ENCODE data around the gene ARSB. TPM values are rescaled to one million over a fixed set of nuclear protein-coding genes. Genes with fewer than 3 reads are reported as not detected.

Gene ARSB
- total RNA-seq, 3 donors from 2014 or later = 9.8 to 17.6 (median 10.0) TPM

GRCh38 chr5:79007872-79008271, 22.8 kb upstream of the ARSB start:
- no peaks in the 10 kb centered on the region for H3K36me3 ChIP-seq
- no peaks in the 10 kb centered on the region for H3K27me3 ChIP-seq
- H3K4me3 ChIP-seq = no peak overlapping the region
- DNase-seq (ENCODE audit: low spot score in 2 of 2) = no peak
- H3K4me1 ChIP-seq = no peaks in the 10 kb centered on the region
- TF ChIP-seq POLR2AphosphoS5 (IDR thresholded peaks at IDR 0.05) (no peak), POLR2A (IDR thresholded peaks at IDR 0.05) (no peak)
- TF ChIP-seq, protein P1, sequence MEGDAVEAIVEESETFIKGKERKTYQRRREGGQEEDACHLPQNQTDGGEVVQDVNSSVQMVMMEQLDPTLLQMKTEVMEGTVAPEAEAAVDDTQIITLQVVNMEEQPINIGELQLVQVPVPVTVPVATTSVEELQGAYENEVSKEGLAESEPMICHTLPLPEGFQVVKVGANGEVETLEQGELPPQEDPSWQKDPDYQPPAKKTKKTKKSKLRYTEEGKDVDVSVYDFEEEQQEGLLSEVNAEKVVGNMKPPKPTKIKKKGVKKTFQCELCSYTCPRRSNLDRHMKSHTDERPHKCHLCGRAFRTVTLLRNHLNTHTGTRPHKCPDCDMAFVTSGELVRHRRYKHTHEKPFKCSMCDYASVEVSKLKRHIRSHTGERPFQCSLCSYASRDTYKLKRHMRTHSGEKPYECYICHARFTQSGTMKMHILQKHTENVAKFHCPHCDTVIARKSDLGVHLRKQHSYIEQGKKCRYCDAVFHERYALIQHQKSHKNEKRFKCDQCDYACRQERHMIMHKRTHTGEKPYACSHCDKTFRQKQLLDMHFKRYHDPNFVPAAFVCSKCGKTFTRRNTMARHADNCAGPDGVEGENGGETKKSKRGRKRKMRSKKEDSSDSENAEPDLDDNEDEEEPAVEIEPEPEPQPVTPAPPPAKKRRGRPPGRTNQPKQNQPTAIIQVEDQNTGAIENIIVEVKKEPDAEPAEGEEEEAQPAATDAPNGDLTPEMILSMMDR (IDR thresholded peaks at IDR 0.05) = no peak
- intact Hi-C loops (cut with DNase I; ENCODE audit: low total_unique reads) = no loop called here
- no peak overlapping the region for H3K27ac ChIP-seq
- peaks cover 0 to 9% of the 10 kb centered on the region in 2 donors for H3K9me3 ChIP-seq

DNA sequence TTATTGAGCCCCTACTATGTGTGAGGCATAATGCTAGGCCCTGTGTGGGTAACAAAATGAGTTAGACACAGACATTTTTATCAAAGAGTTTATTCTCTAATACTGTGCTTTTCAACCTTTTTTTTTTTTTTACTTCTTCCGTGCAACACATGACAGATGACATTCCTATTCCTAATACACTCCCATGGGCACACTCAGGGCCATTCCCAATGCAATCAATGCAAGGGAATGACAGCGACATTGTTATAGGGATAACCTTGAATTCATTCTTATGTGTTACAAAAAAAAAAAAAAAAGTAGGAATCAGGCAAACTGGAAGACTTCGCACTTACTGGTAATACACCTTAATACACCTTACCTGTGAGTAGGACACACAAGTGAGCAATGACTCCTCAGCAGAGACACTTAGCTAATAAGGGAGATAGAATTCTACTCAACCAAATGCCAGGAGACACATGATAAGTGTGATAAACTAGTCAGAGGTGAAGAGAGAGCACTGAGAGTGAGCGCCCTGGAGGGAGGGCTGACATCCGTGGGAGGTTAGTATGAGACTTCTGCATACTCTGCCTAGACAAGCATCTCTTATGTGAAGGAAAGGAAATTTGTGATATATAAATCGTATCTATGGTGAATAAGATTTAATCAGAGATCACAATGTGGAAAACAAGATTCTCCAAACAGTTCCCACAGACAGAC, 21.0 kb upstream of the ARSB start:
- no peak for DNase-seq (ENCODE audit: low spot score in 2 of 2)
- TF ChIP-seq POLR2A (IDR thresholded peaks at IDR 0.05) = no peak
- TF ChIP-seq, protein P1 (IDR thresholded peaks at IDR 0.05) = no peak
- TF ChIP-seq POLR2AphosphoS5 (IDR thresholded peaks at IDR 0.05) = no peak
- intact Hi-C loops (cut with DNase I; ENCODE audit: low total_unique reads) = no loop called here
- no peaks in the 10 kb centered on the region for H3K36me3 ChIP-seq
- no peaks in the 10 kb centered on the region for H3K27me3 ChIP-seq
- no peak overlapping the region for H3K4me3 ChIP-seq
- no peaks in the 10 kb centered on the region for H3K4me1 ChIP-seq
- H3K9me3 ChIP-seq = no peaks in the 10 kb centered on the region
- H3K27ac ChIP-seq = no peak overlapping the region

GRCh38 chr5:79005151-79005550, 20.0 kb upstream of the ARSB start:
- Histone ChIP-seq H3K4me1 (no peaks in the 10 kb centered on the region), H3K27ac (no peak overlapping the region), H3K27me3 (no peaks in the 10 kb centered on the region), H3K36me3 (no peaks in the 10 kb centered on the region), H3K9me3 (no peaks in the 10 kb centered on the region), H3K4me3 (no peak overlapping the region)
- TF ChIP-seq POLR2A (IDR thresholded peaks at IDR 0.05) (no peak), POLR2AphosphoS5 (IDR thresholded peaks at IDR 0.05) (no peak)
- TF ChIP-seq, protein P1 (IDR thresholded peaks at IDR 0.05) = no peak
- DNase-seq (ENCODE audit: low spot score in 2 of 2) = no peak
- intact Hi-C loops (cut with DNase I; ENCODE audit: low total_unique reads) = no loop called here

GRCh38 chr5:79002374-79002773, 17.3 kb upstream of the ARSB start:
- Histone ChIP-seq H3K9me3 (no peaks in the 10 kb centered on the region), H3K36me3 (no peaks in the 10 kb centered on the region), H3K4me1 (no peaks in the 10 kb centered on the region), H3K4me3 (no peak overlapping the region), H3K27ac (no peak overlapping the region), H3K27me3 (no peaks in the 10 kb centered on the region)
- TF ChIP-seq POLR2A (IDR thresholded peaks at IDR 0.05) (no peak), POLR2AphosphoS5 (IDR thresholded peaks at IDR 0.05) (no peak)
- TF ChIP-seq, protein P1 (IDR thresholded peaks at IDR 0.05) = no peak
- DNase-seq (ENCODE audit: low spot score in 2 of 2) = no peak
- intact Hi-C loops (cut with DNase I; ENCODE audit: low total_unique reads) = no loop called here

DNA sequence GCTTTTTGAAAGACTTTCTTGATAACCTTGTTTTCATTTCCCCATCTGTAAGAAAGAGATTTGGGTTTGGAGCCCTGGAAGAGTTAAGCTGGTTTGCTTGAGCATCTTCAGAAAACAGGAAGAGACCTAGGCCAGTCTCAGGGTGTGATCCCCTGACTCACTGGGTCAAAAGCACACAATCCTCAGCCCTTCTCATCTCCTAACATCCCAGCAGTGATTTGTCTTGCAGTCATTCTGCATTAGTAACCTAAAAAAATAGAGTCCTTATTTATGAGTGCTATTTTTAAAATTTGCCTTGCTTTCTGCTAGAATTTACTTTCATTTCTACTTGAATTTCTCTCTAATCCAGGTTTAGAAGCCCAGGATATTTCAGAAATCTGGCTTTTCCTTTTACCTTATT, 16.4 kb upstream of the ARSB start:
- Histone ChIP-seq H3K4me1 (no peaks in the 10 kb centered on the region), H3K36me3 (no peaks in the 10 kb centered on the region), H3K4me3 (no peak overlapping the region), H3K9me3 (no peaks in the 10 kb centered on the region), H3K27ac (no peak overlapping the region), H3K27me3 (no peaks in the 10 kb centered on the region)
- no peak for DNase-seq (ENCODE audit: low spot score in 2 of 2)
- TF ChIP-seq, protein P1 (IDR thresholded peaks at IDR 0.05) = no peak
- TF ChIP-seq POLR2AphosphoS5 (IDR thresholded peaks at IDR 0.05) = no peak
- TF ChIP-seq POLR2A (IDR thresholded peaks at IDR 0.05) = no peak
- intact Hi-C loops (cut with DNase I; ENCODE audit: low total_unique reads) = loop anchor here (1.0 kb wide), 1 partner anchor 11 kb away; no protein-coding TSS in a partner anchor

Measured in breast epithelium (tissue), 4 donors.